ENCODE data around the gene ASIC2.

The ASIC2 gene

GRCh38 chr17:33152783-33153182, 140.3 kb downstream of the ASIC2 start:
- no peak for DNase-seq (ENCODE audit: low read depth)

DNA sequence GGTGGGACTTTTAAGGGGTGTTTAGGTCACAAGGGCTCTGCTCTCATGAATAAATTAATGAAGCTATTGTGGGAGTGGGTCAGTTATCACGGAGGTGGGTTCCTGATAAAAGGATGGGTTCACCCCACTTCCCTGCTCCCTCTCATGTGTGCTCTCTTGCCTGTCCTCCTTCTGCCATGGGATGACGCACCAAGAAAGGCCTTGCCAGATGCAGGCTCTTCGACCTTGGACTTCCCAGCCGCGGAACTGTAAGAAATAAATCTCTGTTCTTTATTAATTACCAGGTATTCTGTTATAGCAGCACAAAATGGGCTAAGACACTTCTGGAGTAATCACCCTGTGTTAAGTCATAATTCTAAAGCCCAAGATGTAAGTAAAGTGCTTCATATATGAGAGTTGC, 141.5 kb downstream of the ASIC2 start:
- DNase-seq (ENCODE audit: low read depth), result no peak

- no peak for DNase-seq (ENCODE audit: low read depth)
Observed at GRCh38 chr17:33145941-33146340, 147.2 kb downstream of the ASIC2 start.

- no peak for DNase-seq (ENCODE audit: low read depth)
Observed at GRCh38 chr17:33144837-33145236, 148.3 kb downstream of the ASIC2 start.

GRCh38 chr17:33142705-33143299, 150.3 kb downstream of the ASIC2 start:
- no peak for DNase-seq (ENCODE audit: low read depth)

DNA sequence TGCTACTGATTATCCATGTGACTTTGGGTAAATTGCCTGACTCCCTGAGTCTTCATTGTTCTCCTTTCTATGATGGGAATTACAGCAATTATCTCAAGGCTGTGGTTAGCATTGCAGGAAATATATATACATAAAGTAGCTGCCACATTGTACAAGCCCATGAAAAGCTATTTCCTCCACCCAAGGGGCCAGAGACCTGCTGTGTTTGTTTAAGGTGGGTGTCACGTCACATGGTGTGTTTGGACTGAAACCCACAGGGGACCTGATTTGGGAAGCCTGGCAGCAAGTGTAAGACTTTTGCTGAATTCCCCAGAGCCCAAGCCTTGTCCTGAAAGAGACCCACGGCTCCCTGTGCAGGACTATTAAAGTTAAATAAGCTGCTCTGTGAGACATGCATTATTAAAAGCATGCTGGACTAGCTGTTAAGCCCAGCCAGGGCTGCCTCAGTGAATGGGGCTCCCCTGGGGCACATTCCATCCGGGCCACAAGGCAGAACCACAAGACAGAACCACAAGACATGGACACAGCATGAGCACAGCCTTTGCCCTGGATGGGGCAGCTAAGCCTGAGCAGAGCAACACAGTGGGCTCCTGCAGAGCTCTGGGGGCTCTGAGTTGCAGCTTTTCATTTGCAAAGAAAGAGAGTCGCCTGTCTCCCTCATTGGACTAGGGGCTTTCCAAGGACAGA, 152.5 kb downstream of the ASIC2 start:
- DNase-seq (ENCODE audit: low read depth), result no peak

- DNase-seq (ENCODE audit: low read depth), result no peak
Observed at GRCh38 chr17:33138627-33139026, 154.5 kb downstream of the ASIC2 start.

GRCh38 chr17:33137426-33137825, 155.7 kb downstream of the ASIC2 start:
- no peak for DNase-seq (ENCODE audit: low read depth)

GRCh38 chr17:33135691-33136090, 157.4 kb downstream of the ASIC2 start:
- no peak for DNase-seq (ENCODE audit: low read depth)

DNA sequence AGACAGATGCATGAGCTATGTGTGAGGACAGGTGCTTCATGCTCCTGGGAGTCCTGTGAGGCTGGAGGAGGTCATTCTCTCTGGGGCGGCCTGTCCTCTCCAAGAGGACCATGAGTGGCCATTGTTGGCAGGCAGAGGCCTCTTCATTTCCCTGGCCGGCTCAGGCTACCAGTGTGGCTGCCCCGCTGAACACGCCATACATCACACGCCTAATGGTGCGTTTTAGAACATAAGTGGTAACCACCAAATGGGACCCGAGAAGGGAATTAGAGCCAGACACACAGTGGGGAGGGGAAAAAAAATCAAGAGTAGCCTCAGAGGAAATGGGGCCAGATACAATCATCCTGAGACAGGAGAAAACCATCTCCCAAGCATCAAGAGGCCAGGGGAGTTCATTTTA, 161.5 kb downstream of the ASIC2 start:
- DNase-seq (ENCODE audit: low read depth), result no peak

DNA sequence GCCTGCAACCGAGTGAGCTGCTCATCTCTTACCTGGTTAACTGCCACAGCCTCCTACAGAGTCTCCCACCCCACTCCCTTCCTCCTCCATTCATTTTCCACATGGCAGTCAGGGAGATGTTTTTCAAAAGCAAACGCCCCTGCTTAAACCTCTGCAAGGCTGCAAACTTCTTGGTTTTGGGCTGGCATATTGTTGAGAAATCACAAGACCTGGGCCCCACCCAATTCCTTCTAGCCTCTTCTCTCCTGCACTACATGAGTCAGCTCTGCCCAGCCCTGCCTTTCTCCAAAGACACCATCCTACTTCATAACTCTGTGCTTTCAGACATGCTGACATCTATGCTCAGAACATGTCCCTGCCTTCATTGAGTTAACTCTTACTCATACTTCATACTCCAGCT, 165.4 kb downstream of the ASIC2 start:
- DNase-seq (ENCODE audit: low read depth), result no peak

DNA sequence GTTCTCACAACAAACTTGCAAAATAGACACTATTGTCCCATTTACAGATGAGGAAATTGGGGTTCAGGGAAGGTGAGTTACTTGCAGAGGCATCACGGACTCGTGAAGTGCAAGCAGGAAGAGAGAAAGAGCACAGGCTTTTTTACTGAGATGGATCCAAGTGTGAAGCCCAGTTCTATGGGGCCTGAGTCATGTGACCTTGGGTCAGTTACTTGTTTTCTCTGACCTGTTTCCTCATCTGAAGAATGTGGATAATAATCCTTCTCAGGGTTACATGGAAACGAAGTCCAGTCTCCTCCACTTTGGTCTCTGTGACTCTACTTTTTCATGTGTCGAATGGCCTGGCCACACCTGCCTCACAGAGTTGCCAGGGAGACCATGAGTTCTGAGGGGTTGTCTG, 167.0 kb downstream of the ASIC2 start:
- no peak for DNase-seq (ENCODE audit: low read depth)

GRCh38 chr17:33125552-33125950, 167.5 kb downstream of the ASIC2 start:
- DNase-seq (ENCODE audit: low read depth), result no peak

DNA sequence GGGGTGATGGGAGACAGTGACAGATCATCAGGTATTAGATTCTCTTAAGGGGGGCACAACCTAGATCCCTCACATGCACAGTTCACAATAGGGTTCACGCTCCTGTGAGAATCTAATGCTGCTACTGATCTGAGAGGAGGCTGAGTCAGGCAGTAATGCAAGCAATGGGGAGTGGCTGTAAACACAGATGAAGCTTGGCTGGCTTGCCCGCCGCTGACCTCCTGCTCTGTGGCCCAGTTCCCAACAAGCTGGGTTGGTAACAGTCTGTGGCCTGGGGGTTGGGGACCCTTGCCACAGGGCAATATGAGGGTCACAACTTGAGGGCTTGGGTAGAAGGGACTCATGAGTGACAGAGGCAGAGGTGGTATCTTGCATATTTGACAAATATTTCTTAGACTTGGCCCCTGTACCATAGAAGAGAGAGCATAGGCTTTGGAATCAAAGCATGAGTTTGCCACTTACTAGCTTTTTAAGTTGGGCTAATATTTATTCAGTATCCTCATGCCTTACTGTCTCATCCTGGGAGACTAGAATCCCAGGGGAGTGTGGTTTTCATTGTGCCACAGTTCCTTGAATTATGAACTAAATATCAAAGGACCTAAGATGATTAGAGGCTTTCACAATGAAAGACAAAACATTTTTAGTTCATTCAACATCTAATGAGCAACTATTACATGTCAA, 168.1 kb downstream of the ASIC2 start:
- no peak for DNase-seq (ENCODE audit: low read depth)

DNA sequence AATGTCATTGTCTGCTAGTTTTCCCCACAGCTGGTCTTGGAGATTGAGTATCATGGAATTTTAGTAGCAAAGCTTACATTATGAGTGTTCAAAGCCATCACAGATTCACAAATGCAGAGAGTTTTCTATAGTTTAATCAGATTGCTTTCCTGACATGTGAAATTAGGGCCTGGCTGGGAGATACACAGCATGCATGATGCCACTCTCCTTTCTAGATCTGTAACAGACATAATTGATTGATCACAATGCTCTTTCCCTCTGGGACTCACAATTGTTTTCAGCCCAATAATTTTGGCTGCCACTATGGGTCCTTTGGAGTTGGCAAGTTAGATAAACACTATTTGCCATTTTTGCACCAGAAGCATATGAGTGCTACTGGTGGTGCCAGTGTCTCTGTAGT, 168.9 kb downstream of the ASIC2 start:
- no peak for DNase-seq (ENCODE audit: low read depth)

DNA sequence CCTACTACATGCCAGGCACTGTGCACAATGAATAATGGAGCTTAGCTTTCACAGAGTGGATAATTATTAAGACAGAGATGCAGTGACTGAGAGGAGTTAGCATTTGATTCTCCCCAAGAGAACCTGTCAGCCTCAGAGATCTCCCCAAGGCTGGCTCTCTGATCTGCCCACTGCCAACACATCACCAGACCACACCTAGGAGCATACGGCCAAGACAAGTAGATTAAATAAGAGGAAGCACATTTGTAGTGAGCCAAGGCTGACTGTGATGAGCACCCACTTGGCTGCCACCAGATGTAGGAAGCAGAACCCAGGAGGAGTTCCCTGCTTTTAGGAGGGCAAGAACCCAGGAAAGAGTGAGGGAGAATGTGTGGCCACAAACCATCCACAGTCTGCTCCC, 171.3 kb downstream of the ASIC2 start:
- DNase-seq (ENCODE audit: low read depth), result no peak

- no peak for DNase-seq (ENCODE audit: low read depth)
Observed at GRCh38 chr17:33121272-33121671, 171.8 kb downstream of the ASIC2 start.

- DNase-seq (ENCODE audit: low read depth), result no peak
Observed at GRCh38 chr17:33120103-33120502, 173.0 kb downstream of the ASIC2 start.

GRCh38 chr17:33118391-33119075, 174.6 kb downstream of the ASIC2 start:
- DNase-seq (ENCODE audit: low read depth), result no peak

DNA sequence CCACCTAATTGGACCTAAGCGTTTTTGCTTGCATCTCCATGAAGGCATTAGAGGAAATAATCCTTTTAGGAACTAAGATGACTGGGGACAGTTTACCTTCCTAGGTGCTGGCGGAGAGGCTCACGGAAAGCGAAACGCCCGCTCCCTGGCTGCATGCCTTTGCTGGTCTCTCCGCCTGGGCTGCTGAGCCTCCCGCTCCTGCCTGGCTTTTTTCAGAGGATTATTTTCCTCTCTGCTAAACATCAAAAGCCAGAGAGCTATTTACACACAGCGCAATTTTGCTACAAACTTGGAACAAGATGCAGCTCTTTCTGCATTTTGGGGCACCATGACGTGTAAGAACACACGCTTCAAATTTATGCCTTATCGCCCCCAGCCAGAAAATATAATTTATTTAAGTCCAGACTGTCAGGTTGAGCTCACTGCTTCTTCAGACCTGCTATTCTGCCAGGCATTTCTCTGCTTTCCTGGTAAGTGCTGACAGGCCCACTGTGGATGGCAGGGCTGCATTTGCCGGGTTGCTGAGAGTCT, 177.0 kb downstream of the ASIC2 start:
- no peak for DNase-seq (ENCODE audit: low read depth)

DNA sequence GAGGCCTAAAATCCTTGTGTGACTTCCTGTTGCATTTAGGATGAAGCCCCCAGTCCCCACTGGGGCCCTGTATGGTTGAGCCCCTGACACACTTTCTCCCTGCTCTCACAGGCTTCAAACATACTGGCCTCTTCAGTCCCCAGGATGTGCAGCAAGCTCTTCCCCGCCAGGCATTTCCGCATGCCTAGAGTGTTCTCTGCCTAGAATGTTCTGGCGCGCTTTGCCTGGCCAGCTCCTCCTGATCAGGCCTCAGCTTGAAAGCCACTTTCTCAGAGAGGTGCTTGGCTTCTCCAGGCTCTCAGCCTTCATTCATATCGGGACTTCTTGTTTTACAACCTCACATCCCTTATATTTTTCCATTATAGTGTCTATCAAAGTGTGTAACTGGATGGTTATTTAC, 177.7 kb downstream of the ASIC2 start:
- DNase-seq (ENCODE audit: low read depth), result no peak

DNA sequence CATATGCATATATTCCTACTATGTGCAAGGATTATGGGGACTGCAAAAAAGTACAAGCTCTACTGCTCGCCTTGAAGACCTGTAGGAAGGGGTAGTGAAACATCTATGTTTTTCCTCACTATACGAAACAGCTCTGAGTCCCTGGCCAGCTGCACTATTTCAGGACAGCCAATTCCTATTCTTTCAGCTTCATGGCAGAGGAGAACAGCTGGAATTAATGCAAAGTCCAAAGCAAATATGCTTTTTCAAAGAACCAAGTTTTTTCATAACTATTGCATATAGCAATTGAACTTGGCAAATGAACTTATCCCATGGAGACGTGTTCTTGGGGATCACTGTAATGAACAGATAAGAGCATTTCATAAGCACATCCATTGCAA, 179.1 kb downstream of the ASIC2 start:
- DNase-seq (ENCODE audit: low read depth), result no peak

Measured in GM04504 (cell line).